Pancreas (tissue), 10 donors: ENCODE results near the gene ABHD18. TPM values are rescaled to one million over a fixed set of nuclear protein-coding genes. Genes with fewer than 3 reads are reported as not detected.
A peak's percentile ranks its signal among the peaks of the same experiment; 100 is the strongest.
"Not testable (repeated sequence)": the region's sequence is repeated elsewhere in the genome, so short reads cannot be mapped to it uniquely, and the experiment has no call there.

Experiments
- ATAC-seq, 4 donors: fragments of 200-7000 bp; cut with Tn5 transposase; one replicate each; pipeline versions ENCODE4 v1.8.0 to v1.9.1; 2020; ENCODE audit warnings: mild to moderate bottlenecking in 4 of 4, moderate library complexity in 4 of 4
- DNase-seq, 6 donors: peaks; one replicate each; pipeline ENCODE4 v3.0.0-alpha.2; 2020
- FAIRE-seq: peaks from 2 replicates; lab custom pipeline; 2012; peaks lifted over from hg19 to GRCh38; lab: Jason Lieb, UNC
- H3K27ac ChIP-seq, 4 donors: fragments of 200-600 bp; sonication (generic); 1 replicate in 3 of 4; 2 replicates in 1 of 4; pipeline versions ENCODE4 v1.5.0 to v1.8.0; 2020
- H3K27me3 ChIP-seq, 4 donors: fragments of 200-600 bp; one replicate each; pipeline ENCODE4 v1.8.0; 2021
- H3K36me3 ChIP-seq, 3 donors: fragments of 200-600 bp; sonication (generic) in 1 of 3; one replicate each; pipeline versions ENCODE4 v1.5.0 to v1.8.0; 2020 to 2021
- H3K4me1 ChIP-seq, 3 donors: fragments of 200-600 bp; one replicate each; pipeline ENCODE4 v1.8.0; 2021
- H3K4me3 ChIP-seq, 4 donors: fragments of 200-600 bp; sonication (generic) in 2 of 4; one replicate each; pipeline versions ENCODE4 v1.5.0 to v1.8.0; 2020 to 2021
- H3K9me3 ChIP-seq, 4 donors: fragments of 200-600 bp; one replicate each; pipeline ENCODE4 v1.8.0; 2021
- CTCF ChIP-seq, 4 donors: fragments of 200-600 bp; sonication (generic) in 3 of 4; IDR thresholded peaks; one replicate each; pipeline versions ENCODE4 v1.5.0 to v1.8.0; 2021; ENCODE audit warnings: antibody characterized with exemption in 4 of 4
- WGBS, 2 donors: extraction: QIAGEN DNeasy Blood & Tissue Kit; methylation state at CpG; one replicate each; pipeline ENCODE4 v1.1.7; 2013; 5-methylcytosine and 5-hydroxymethylcytosine counted together
- intact Hi-C, 3 donors: fragments of 100-400 bp; cut with DNase I; formaldehyde crosslinking; loops; one replicate each; pipeline versions ENCODE4 v1.11.1 to v1.14.2; 2022
- polyA plus RNA-seq, 2 donors: library from polyadenylated mRNA; stranded (reverse); fragments of 200-250 nt; gene quantifications; one replicate each; pipeline ENCODE4 v1.2.3, GENCODE V29; 2013
- total RNA-seq, 6 donors: library from RNA; stranded (reverse); fragmentation: NEBNext Ultra II Directional in 4 of 6; extraction: Animal tissue kit (Norgen Biotek cat#: 25700) in 4 of 6; gene quantifications; one replicate each; pipeline versions ENCODE4 v1.2.1 to v1.2.4, GENCODE V29; 2021 to 2023
- donor health status: healthy with polysubstance abuse.
- donor health status: DM: no; HTN: no; CAD: no; lungs with moderate emphysema.
- donor health status: DM: no; HTN: no; CAD: no.
- donor health status: control.
- donor health status: control.
- donor health status: Bipolar disorder and iron deficiency.
- donor health status: DM: yes; HTN: yes; CAD: no.
- donor health status: DM: no; HTN: no; CAD: no.
- donor health status: DM: no; HTN: no; CAD: no.
- donor health status: DM: yes; HTN: yes; CAD: no.

ABHD18 gene
- 1 to 10 TPM; 5.6 to 9.3 (median 8.8) TPM for total RNA-seq
- polyA plus RNA-seq = 1 to 10 TPM; 4.0 to 7.7 TPM

- 0% methylated on average over 68 to 69 of the region's 69 CpGs for WGBS, 2 donors
- peak; percentile 100 for DNase-seq
- ATAC-seq = peak; percentile 93 to 98 (median 94)
- peak in 2 of 4 donors; percentile 9 to 28 for TF ChIP-seq CTCF (IDR thresholded peaks at IDR 0.05)
- Histone ChIP-seq H3K27me3 (no peaks in the 10 kb centered on the region), H3K4me1 (peaks cover 5 to 8% (median 8%) of the 10 kb centered on the region in 3 donors), H3K9me3 (no peaks in the 10 kb centered on the region), H3K27ac (peak within 1 kb of the TSS; percentile 92 to 97 (median 94)), H3K4me3 (peak within 1 kb of the TSS; percentile 87 to 95 (median 90)), H3K36me3 (no peaks in the 10 kb centered on the region)
- intact Hi-C loops = no loop called here
- FAIRE-seq = peak; percentile 49
Observed at GRCh38 chr4:127965062-127965802, at the start of gene ABHD18, which contains the start of gene MFSD8. ABHD18 (plus strand) TSS chr4:127965406; CDS start chr4:127982956, 17,550 bp downstream. MFSD8 (minus strand) TSS chr4:127965173; CDS start chr4:127965133, 40 bp downstream.

DNA sequence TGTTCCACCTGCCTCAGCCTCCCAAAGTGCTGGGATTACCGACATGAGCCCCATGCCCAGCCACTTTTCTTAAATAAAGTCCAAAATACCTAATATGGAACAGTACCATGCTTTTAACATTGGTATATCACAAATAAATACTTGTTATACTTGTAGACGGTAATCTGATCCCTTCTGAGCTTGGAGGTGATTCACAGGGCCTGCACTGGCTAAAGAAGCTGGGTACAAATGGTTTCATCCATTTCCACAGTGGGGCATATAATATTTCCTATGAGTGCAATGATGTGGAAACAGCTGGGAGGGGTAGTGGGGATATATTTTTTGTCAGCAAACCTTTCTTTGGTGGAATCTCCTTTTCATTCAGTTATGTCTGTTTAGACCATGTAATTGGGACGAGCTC, 48.7 kb upstream of the ABHD18 start:
- intact Hi-C loops = no loop called here
- no peaks in the 10 kb centered on the region for H3K9me3 ChIP-seq
- H3K27me3 ChIP-seq = no peaks in the 10 kb centered on the region
- no peaks in the 10 kb centered on the region for H3K4me1 ChIP-seq
- ATAC-seq (no peak), DNase-seq (no peak), FAIRE-seq (no peak)
- no peak for TF ChIP-seq CTCF (IDR thresholded peaks at IDR 0.05)
- H3K4me3 ChIP-seq = no peak overlapping the region
- H3K27ac ChIP-seq = no peak overlapping the region
- WGBS, 2 donors = 94 to 96% methylated on average over 3 of the region's 3 CpGs
- H3K36me3 ChIP-seq = peaks cover 0 to 23% (median 0%) of the 10 kb centered on the region in 3 donors

GRCh38 chr4:127917151-127917550, 48.1 kb upstream of the ABHD18 start:
- TF ChIP-seq CTCF (IDR thresholded peaks at IDR 0.05) = no peak
- H3K27me3 ChIP-seq = no peaks in the 10 kb centered on the region
- no peaks in the 10 kb centered on the region for H3K4me1 ChIP-seq
- intact Hi-C loops = no loop called here
- no peak for FAIRE-seq
- H3K36me3 ChIP-seq = peaks cover 0 to 23% (median 0%) of the 10 kb centered on the region in 3 donors
- no peak for DNase-seq
- H3K27ac ChIP-seq = no peak overlapping the region
- no peaks in the 10 kb centered on the region for H3K9me3 ChIP-seq
- H3K4me3 ChIP-seq = no peak overlapping the region
- no peak for ATAC-seq

DNA sequence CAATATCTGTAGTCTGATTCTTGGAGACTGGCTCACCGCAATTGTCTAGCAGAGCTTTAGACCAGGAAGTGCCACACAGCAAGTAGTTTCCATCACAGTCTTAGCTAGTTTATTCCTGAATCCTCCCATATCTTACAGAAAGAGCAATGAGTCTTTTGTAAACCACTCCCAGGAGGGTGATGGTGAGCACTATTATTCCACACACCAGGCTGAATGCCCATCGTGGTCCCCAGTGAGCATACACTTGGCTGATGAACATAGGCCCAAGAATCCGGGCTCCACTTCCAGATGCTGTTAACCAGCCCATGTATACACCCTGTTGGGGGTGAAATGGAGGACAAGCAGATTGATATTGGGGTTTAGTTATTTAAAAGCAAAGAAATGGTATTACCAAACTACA, 44.7 kb upstream of the ABHD18 start:
- Histone ChIP-seq H3K4me1 (no peaks in the 10 kb centered on the region), H3K9me3 (no peaks in the 10 kb centered on the region), H3K27ac (no peak overlapping the region), H3K36me3 (peaks cover 0 to 23% (median 0%) of the 10 kb centered on the region in 3 donors), H3K27me3 (no peaks in the 10 kb centered on the region), H3K4me3 (no peak overlapping the region)
- no peak for FAIRE-seq
- no peak for TF ChIP-seq CTCF (IDR thresholded peaks at IDR 0.05)
- 90 to 96% methylated on average over 3 of the region's 3 CpGs for WGBS, 2 donors
- DNase-seq = no peak
- intact Hi-C loops = no loop called here
- no peak for ATAC-seq

DNA sequence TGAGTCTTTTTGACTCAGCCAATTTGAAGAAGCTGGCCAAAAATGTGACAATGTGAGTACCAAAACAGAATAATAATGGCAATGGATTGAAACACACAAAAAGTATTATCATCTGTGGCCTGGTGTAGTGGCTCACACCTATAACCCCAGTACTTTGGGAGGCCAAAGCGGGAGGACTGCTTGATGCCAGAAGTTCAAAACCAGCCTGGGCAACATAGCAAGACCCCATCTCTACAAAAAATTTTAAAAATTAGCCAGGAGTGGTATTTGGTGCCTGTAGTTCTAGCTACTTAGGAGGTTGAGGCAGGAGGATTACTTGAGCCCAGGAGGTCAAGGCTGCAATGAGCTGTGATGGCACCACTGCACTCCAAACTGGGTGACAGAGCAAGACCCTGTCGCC, 43.0 kb upstream of the ABHD18 start:
- no peak overlapping the region for H3K27ac ChIP-seq
- WGBS, 2 donors = 97 to 100% methylated on average over 2 of the region's 2 CpGs
- no peaks in the 10 kb centered on the region for H3K4me1 ChIP-seq
- no peak for TF ChIP-seq CTCF (IDR thresholded peaks at IDR 0.05)
- intact Hi-C loops = no loop called here
- H3K4me3 ChIP-seq = no peak overlapping the region
- no peak for DNase-seq
- no peaks in the 10 kb centered on the region for H3K27me3 ChIP-seq
- H3K9me3 ChIP-seq = no peaks in the 10 kb centered on the region
- H3K36me3 ChIP-seq = peaks cover 0 to 20% (median 0%) of the 10 kb centered on the region in 3 donors
- no peak for FAIRE-seq
- no peak for ATAC-seq

GRCh38 chr4:127925720-127926119, 39.5 kb upstream of the ABHD18 start:
- H3K27ac ChIP-seq, ATAC-seq, intact Hi-C loops, H3K36me3 ChIP-seq, H3K4me3 ChIP-seq, H3K9me3 ChIP-seq, H3K27me3 ChIP-seq, H3K4me1 ChIP-seq, DNase-seq, FAIRE-seq: not testable (repeated sequence)
- 98 to 100% methylated on average over 2 of the region's 2 CpGs for WGBS, 2 donors
